HUES64 (cell line): Measurements from ENCODE around the gene NSG2.

Experiments
- H3K27ac ChIP-seq: 2 replicates; pipeline ENCODE4 v1.7.0; 2013; ENCODE audit warnings: low read depth, low read length, inconsistent platforms
- H3K27me3 ChIP-seq: 2 replicates; pipeline ENCODE4 v1.6.1; 2013; ENCODE audit warnings: mild to moderate bottlenecking, low read length; ENCODE audit not compliant: insufficient read depth
- H3K36me3 ChIP-seq: 2 replicates; pipeline ENCODE4 v1.6.1; 2013; ENCODE audit warnings: mild to moderate bottlenecking, low read length; ENCODE audit not compliant: insufficient read depth
- H3K4me1 ChIP-seq: 2 replicates; pipeline ENCODE4 v1.6.1; 2013; ENCODE audit warnings: mild to moderate bottlenecking, low read length, moderate library complexity; ENCODE audit not compliant: insufficient read depth
- H3K4me3 ChIP-seq: 2 replicates; pipeline ENCODE4 v1.5.1; 2013; ENCODE audit warnings: mild to moderate bottlenecking, low read length, moderate library complexity
- H3K9ac ChIP-seq: 2 replicates; pipeline ENCODE4 v1.6.1; 2013; ENCODE audit warnings: mild to moderate bottlenecking, low read depth, low read length
- H3K9me3 ChIP-seq: 2 replicates; pipeline ENCODE4 v1.6.1; 2013; ENCODE audit warnings: low read depth, low read length; ENCODE audit not compliant: insufficient read depth
- WGBS: fragments of 150-250, 120-280 bp; methylation state at CpG from one replicate; pipeline ENCODE4 v1.1.7; 2013; ENCODE audit warnings: missing lambda C conversion rate; 5-methylcytosine and 5-hydroxymethylcytosine counted together

The NSG2 gene

GRCh38 chr5:174063082-174063756, 17.7 kb downstream of the NSG2 start:
- Histone ChIP-seq H3K27me3 (no peaks in the 10 kb centered on the region), H3K9ac (no peak overlapping the region), H3K4me1 (no peaks in the 10 kb centered on the region), H3K9me3 (no peaks in the 10 kb centered on the region), H3K4me3 (no peak overlapping the region), H3K27ac (no peak overlapping the region), H3K36me3 (no peaks in the 10 kb centered on the region)

DNA sequence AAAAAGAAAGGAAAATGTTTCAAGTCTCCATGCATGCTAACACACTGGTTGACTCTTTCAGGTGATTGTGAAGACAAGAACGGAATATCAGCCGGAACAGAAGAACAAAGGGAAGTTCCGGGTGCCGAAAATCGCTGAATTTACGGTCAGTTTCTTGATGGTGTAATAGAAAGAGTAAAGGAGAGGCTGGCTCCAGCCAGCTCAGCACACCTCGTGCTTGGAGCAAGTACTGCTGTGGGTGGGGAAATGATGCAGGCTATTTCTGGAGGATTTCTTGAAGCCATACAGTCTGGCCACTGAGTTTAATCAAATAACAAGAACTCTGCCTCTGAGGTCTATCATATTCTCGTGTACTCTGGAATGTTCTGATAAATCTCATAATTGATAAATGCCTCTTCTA, 18.7 kb downstream of the NSG2 start:
- Histone ChIP-seq H3K36me3 (no peaks in the 10 kb centered on the region), H3K9me3 (no peaks in the 10 kb centered on the region), H3K4me3 (no peak overlapping the region), H3K9ac (no peak overlapping the region), H3K27me3 (no peaks in the 10 kb centered on the region), H3K27ac (no peak overlapping the region), H3K4me1 (no peaks in the 10 kb centered on the region)
- WGBS = 87% methylated on average over 8 of the region's 8 CpGs

DNA sequence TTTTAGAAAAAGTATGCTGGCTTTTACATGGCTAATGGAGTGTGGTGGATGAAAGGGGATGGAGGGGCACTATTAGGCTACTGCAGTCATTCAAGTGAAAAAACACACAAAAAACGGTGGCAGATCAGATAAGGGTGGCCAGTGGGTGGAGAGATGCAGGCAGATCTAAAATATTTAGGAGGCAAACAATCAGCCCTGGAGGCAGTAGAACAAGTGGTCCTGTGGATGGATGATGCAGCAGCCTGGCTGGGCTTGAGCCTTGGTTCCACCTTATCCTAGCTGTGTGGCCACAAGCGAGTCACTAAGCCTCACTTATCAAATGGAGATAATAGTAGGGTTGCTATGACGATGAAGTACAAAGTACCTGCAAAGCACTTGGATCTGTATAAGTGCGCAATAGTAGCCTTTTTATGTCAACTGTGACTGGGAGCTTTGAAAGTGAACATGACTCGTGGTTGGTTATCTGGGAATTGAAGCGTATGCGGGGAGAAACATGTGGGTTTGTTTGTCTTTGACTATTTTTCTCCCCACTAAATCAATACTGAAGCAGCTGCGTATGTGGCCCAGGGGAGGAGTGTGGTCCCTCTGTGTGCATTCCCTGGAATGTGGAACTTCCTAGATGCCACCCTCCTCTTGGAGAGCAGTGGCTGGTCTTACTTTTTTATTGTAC, 20.2 kb downstream of the NSG2 start:
- Histone ChIP-seq H3K4me1 (no peaks in the 10 kb centered on the region), H3K36me3 (no peaks in the 10 kb centered on the region), H3K9ac (no peak overlapping the region), H3K27me3 (no peaks in the 10 kb centered on the region), H3K4me3 (no peak overlapping the region), H3K9me3 (no peaks in the 10 kb centered on the region), H3K27ac (no peak overlapping the region)
- WGBS = 92% methylated on average over 8 of the region's 8 CpGs

DNA sequence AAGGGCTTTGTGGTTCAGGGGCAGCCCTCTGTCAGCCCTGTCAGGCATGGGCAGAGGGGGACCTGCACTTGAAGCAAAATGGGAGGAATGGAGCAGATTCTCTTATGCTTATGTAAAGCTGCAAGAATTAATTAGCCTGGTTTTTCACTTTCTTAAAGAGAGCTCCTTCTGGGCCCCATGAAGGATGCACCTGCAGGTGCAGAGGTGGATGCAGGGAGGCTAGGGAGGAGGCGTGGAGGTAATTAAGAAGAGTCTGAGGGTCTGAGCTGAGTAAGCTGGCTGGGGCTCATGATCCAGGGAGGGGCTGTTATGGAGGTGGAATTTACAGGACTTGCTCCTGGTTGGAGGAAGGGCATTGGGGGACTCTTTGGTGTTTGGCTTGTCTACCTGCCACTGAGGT, 22.0 kb downstream of the NSG2 start:
- 97% methylated on average over 1 of the region's 1 CpG for whole genome bisulfite sequencing
- H3K27ac ChIP-seq = no peak overlapping the region

DNA sequence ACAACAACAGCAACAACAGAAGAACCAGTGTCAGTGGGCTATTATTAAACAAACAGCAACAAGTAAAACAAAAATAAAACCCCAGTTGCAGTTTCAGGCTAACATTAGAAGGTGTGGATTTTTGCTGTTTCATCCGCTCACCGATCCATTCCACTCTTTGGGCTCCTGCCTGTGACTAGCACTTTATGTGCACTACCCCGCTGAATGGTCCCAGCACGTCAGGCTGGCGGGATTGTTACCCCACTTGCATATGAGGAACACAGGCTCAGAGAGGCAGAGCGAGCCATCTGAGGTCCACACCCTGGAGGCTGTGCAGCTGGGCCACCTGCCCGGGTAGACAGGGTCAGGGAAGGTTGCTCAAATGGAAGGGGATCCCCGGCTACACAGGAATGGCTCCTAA, 26.0 kb downstream of the NSG2 start:
- Histone ChIP-seq H3K4me3 (no peak overlapping the region), H3K27ac (no peak overlapping the region), H3K9me3 (no peaks in the 10 kb centered on the region), H3K9ac (no peak overlapping the region), H3K27me3 (no peaks in the 10 kb centered on the region), H3K36me3 (no peaks in the 10 kb centered on the region), H3K4me1 (no peaks in the 10 kb centered on the region)
- 93% methylated on average over 8 of the region's 8 CpGs for WGBS

More for the DNA sequence above, 22.0 kb downstream of the NSG2 start:
- Histone ChIP-seq H3K9me3 (no peaks in the 10 kb centered on the region), H3K9ac (no peak overlapping the region), H3K4me1 (no peaks in the 10 kb centered on the region), H3K4me3 (no peak overlapping the region), H3K36me3 (no peaks in the 10 kb centered on the region), H3K27me3 (no peaks in the 10 kb centered on the region)

DNA sequence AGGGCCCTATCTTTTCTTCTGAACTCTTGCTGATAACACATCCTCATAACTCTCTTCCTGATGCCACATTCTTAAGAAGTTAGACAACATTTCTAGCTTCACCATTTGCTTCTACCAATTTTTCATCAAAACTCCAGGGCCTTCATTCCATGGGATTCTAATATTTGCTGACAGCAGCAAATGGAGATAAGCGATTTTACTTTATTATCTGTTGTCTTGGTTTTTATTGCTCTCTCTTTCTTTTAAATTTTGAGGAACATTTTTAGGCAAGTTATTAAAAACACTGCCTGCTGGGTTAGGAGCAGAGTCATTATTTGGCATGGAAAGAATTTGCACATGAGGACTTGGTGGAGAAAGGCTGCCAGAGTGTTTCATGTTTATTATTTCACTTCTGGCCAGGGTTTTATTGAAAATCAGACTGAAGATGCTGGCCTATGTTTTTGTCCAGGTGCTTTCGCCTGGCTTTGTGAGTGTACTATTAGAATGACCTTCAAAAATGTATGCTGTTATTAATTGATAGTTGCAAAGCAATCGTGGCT, 27.7 kb downstream of the NSG2 start:
- H3K27ac ChIP-seq = no peak overlapping the region
- no peak overlapping the region for H3K4me3 ChIP-seq
- no peaks in the 10 kb centered on the region for H3K36me3 ChIP-seq
- WGBS = 87% methylated on average over 3 of the region's 3 CpGs
- H3K4me1 ChIP-seq = no peaks in the 10 kb centered on the region
- H3K27me3 ChIP-seq = no peaks in the 10 kb centered on the region
- H3K9ac ChIP-seq = no peak overlapping the region
- H3K9me3 ChIP-seq = no peaks in the 10 kb centered on the region

DNA sequence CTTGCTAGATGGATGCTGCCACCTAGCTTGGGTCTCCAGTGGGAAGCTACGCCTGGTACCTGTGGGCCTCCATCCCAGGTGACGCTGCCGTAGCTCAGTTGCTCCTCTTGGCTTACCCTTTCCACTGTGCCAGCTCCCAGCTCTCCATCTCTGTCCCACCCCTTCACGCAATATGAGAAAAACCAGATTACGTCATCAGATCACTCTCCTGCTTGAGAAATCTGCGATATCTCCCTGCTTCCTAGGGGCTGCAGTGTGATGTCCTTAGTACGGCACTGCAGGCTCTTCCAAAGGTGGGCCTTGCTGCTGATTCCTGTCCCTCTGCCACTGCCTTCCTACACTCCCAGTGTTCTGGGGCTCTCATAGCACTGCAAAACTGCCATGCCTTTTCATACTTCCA, 28.9 kb downstream of the NSG2 start:
- Histone ChIP-seq H3K4me3 (no peak overlapping the region), H3K27ac (no peak overlapping the region), H3K9me3 (no peaks in the 10 kb centered on the region), H3K27me3 (no peaks in the 10 kb centered on the region), H3K9ac (no peak overlapping the region), H3K4me1 (no peaks in the 10 kb centered on the region), H3K36me3 (no peaks in the 10 kb centered on the region)
- WGBS = 95% methylated on average over 7 of the region's 7 CpGs

- Histone ChIP-seq H3K9me3 (no peaks in the 10 kb centered on the region), H3K27ac (no peak overlapping the region), H3K4me3 (no peak overlapping the region), H3K9ac (no peak overlapping the region), H3K27me3 (no peaks in the 10 kb centered on the region), H3K4me1 (no peaks in the 10 kb centered on the region), H3K36me3 (no peaks in the 10 kb centered on the region)
- WGBS = 84% methylated on average over 3 of the region's 3 CpGs
These were observed 32.9 kb downstream of the NSG2 start for GRCh38 chr5:174078416-174078815.

GRCh38 chr5:174082286-174082685, 36.8 kb downstream of the NSG2 start:
- no peak overlapping the region for H3K27ac ChIP-seq
- H3K4me1 ChIP-seq = no peaks in the 10 kb centered on the region; the same call in 1 of the 2 replicates
- no peak overlapping the region for H3K9ac ChIP-seq
- 88% methylated on average over 1 of the region's 2 CpGs for WGBS
- no peak overlapping the region for H3K4me3 ChIP-seq
- no peaks in the 10 kb centered on the region for H3K9me3 ChIP-seq
- H3K27me3 ChIP-seq = no peaks in the 10 kb centered on the region
- H3K36me3 ChIP-seq = no peaks in the 10 kb centered on the region

GRCh38 chr5:174083056-174083827, 37.7 kb downstream of the NSG2 start:
- no peak overlapping the region for H3K9ac ChIP-seq
- H3K27ac ChIP-seq = no peak overlapping the region
- no peaks in the 10 kb centered on the region for H3K9me3 ChIP-seq
- 96% methylated on average over 12 of the region's 12 CpGs for WGBS
- H3K27me3 ChIP-seq = no peaks in the 10 kb centered on the region
- H3K36me3 ChIP-seq = no peaks in the 10 kb centered on the region
- H3K4me1 ChIP-seq = no peaks in the 10 kb centered on the region; the same call in 1 of the 2 replicates
- no peak overlapping the region for H3K4me3 ChIP-seq

DNA sequence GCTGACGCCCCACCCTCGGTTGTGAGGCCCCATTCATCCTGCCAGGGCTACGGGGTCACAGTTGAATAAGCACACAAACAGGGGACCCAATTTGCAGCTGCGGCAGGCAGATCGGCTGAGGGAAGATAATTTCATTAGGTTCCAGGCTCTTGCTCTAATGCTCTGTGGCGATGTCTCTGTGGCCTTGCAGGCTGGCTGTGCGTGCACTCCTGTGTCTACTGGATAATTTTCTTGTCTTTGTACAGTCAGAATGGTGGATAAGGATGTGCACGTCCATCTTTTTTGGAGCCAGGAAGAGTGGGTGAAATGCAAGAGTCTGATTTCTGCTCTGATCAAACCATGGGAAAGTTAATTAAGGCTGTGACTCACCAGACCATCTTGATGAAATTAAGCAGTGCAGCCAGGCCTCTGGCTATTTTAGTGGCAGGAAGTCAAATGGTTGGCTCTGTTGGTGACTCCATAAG, 39.2 kb downstream of the NSG2 start:
- 90% methylated on average over 8 of the region's 8 CpGs for WGBS
- no peaks in the 10 kb centered on the region for H3K27me3 ChIP-seq
- no peaks in the 10 kb centered on the region for H3K9me3 ChIP-seq
- no peak overlapping the region for H3K27ac ChIP-seq
- no peak overlapping the region for H3K4me3 ChIP-seq
- no peak overlapping the region for H3K9ac ChIP-seq
- H3K36me3 ChIP-seq = no peaks in the 10 kb centered on the region
- H3K4me1 ChIP-seq = no peaks in the 10 kb centered on the region; the same call in 1 of the 2 replicates
